PC-3 (cell line): ENCODE results near the gene NOP53. TPM values are rescaled to one million over a fixed set of nuclear protein-coding genes. Genes with fewer than 3 reads are reported as not detected.
"Not testable (repeated sequence)": the region's sequence is repeated elsewhere in the genome, so short reads cannot be mapped to it uniquely, and the experiment has no call there.

Experiments
- ATAC-seq: fragments of 200-7000 bp; cut with Tn5 transposase; 2 replicates; pipeline ENCODE4 v1.9.1; 2020; ENCODE audit warnings: mild to moderate bottlenecking, moderate library complexity
- BruUV-seq: library from RNA; stranded (reverse); fragments of 400-500 nt; replicated peaks from 2 replicates; lab custom pipeline; 2021; lab: Mats Ljungman, UMichigan
- CTCF ChIA-PET: fragments of 300-600 bp; sonication (Branson Sonifier 250); formaldehyde crosslinking; loops from one replicate; lab custom pipeline; 2022; ENCODE audit warnings: antibody characterized with exemption; lab: Charles Lee
- POLR2A ChIA-PET: fragments of 300-600 bp; sonication (Branson Sonifier 250); formaldehyde crosslinking; loops from one replicate; lab custom pipeline; 2022; ENCODE audit warnings: antibody characterized with exemption; ENCODE audit not compliant: unreplicated experiment; lab: Charles Lee
- DNase-seq: peaks from one replicate; pipeline ENCODE4 v3.0.0-alpha.2; 2015
- H2AFZ ChIP-seq: fragments of 300-600 bp; sonication (generic); 2 replicates; pipeline ENCODE4 v1.6.0; 2016; ENCODE audit warnings: antibody characterized with exemption, low read length
- H3F3A ChIP-seq: fragments of 300-600 bp; sonication (generic); one replicate; pipeline ENCODE4 v1.6.0; 2017; ENCODE audit warnings: antibody characterized with exemption, low read length, control low read depth, mild to moderate bottlenecking; ENCODE audit not compliant: unreplicated experiment
- H3K27ac ChIP-seq: fragments of 300-600 bp; sonication (generic); 2 replicates; pipeline ENCODE4 v1.5.1; 2016; ENCODE audit warnings: mild to moderate bottlenecking, low read length
- H3K27me3 ChIP-seq: fragments of 300-600 bp; sonication (generic); 2 replicates; pipeline ENCODE4 v1.6.1; 2016; ENCODE audit warnings: low read length, mixed read lengths
- H3K36me3 ChIP-seq: fragments of 300-600 bp; sonication (generic); 2 replicates; pipeline ENCODE4 v1.6.1; 2016; ENCODE audit warnings: low read depth, mixed run types, low read length, mixed read lengths
- H3K4me1 ChIP-seq: fragments of 300-600 bp; sonication (generic); 2 replicates; pipeline ENCODE4 v1.5.1; 2016; ENCODE audit warnings: low read length; ENCODE audit not compliant: insufficient read depth
- H3K4me2 ChIP-seq: fragments of 300-600 bp; sonication (generic); 2 replicates; pipeline ENCODE4 v1.6.0; 2016; ENCODE audit warnings: low read length
- H3K4me3 ChIP-seq: fragments of 300-600 bp; sonication (generic); 2 replicates; pipeline ENCODE4 v1.5.1; 2016; ENCODE audit warnings: mild to moderate bottlenecking, low read length, mixed read lengths
- H3K79me2 ChIP-seq: fragments of 300-600 bp; sonication (generic); 2 replicates; pipeline ENCODE4 v1.6.1; 2017; ENCODE audit warnings: low read length, mixed read lengths
- H3K9ac ChIP-seq: fragments of 300-600 bp; sonication (generic); 2 replicates; pipeline ENCODE4 v1.6.0; 2016; ENCODE audit warnings: mild to moderate bottlenecking, low read length
- H3K9me2 ChIP-seq: fragments of 300-600 bp; sonication (generic); replicated peaks from 2 replicates; pipeline ENCODE4 v1.6.1; 2016; ENCODE audit warnings: mixed run types, low read length, mixed read lengths
- H3K9me3 ChIP-seq: fragments of 300-600 bp; sonication (generic); 2 replicates; pipeline ENCODE4 v1.6.1; 2016; ENCODE audit warnings: low read length, mixed read lengths
- H4K20me1 ChIP-seq: fragments of 300-600 bp; sonication (generic); 2 replicates; pipeline ENCODE4 v1.6.1; 2016; ENCODE audit warnings: low read length, mixed read lengths
- EZH2 ChIP-seq: fragments of 300-600 bp; sonication (generic); IDR thresholded peaks from one replicate; pipeline ENCODE4 v1.6.1; 2017; ENCODE audit warnings: antibody characterized with exemption, mild to moderate bottlenecking, low read length; ENCODE audit not compliant: unreplicated experiment
- EZH2phosphoT487 ChIP-seq: fragments of 300-600 bp; sonication (generic); IDR thresholded peaks from 2 replicates; pipeline ENCODE4 v1.6.1; 2018; ENCODE audit warnings: mild to moderate bottlenecking, antibody characterized with exemption, low read length, borderline replicate concordance
- intact Hi-C: fragments of 100-400 bp; cut with micrococcal nuclease; formaldehyde crosslinking; loops from 2 replicates; pipeline ENCODE4 v1.9.0; 2023
- total RNA-seq: library from RNA; depleted of rRNA; stranded (reverse); fragments of >200 nt; gene quantifications from 2 replicates; pipeline ENCODE4 v1.2.3, GENCODE V29; 2014
- TF ChIP-seq, protein P1 (sequence below): fragments of 300-600 bp; sonication (generic); conservative IDR thresholded peaks from 2 replicates; pipeline ENCODE4 v1.5.1; 2017; ENCODE audit warnings: antibody characterized with exemption, low read depth, mild to moderate bottlenecking, low read length

Gene NOP53
- total RNA-seq, 1 experiment from 2014 or later, result 61.5 TPM

DNA sequence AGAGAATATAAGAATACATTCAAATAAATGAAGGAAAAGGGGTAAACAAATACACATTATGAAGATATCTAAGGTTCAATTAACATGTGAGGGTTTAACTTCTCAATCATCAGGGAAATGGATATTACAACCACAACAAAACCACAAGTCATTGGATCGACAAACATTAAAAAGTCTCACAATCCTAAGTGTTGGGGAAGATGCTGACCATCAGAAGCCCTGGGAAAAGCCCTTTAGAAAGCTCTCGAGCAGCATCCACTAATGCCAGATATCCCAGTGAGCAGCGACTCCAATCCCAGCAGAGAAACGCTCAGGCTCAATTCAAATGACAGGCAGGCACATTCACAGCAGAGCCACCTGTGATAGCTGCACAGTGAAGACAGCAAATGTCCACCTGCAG is 55.9 kb downstream of the NOP53 start:
- Histone ChIP-seq H3K36me3 (no peaks in the 10 kb centered on the region), H3K9me3 (no peaks in the 10 kb centered on the region), H4K20me1 (no peaks in the 10 kb centered on the region), H3K79me2 (no peaks in the 10 kb centered on the region), H2AFZ (no peak overlapping the region), H3K4me1 (no peaks in the 10 kb centered on the region), H3K9ac (no peak overlapping the region), H3K4me3 (no peak overlapping the region), H3K9me2 (no peaks in the 10 kb centered on the region), H3K4me2 (no peak overlapping the region), H3K27ac (no peak overlapping the region), H3K27me3 (no peaks in the 10 kb centered on the region), H3F3A (no peaks in the 10 kb centered on the region)
- no TSS peak for BruUV-seq
- CTCF ChIA-PET, result no interaction called here
- POLR2A ChIA-PET, result no interaction called here
- DNase-seq, result no peak
- no peak for ATAC-seq
- TF ChIP-seq EZH2 (no peak), EZH2phosphoT487 (no peak)
- TF ChIP-seq, protein P1, sequence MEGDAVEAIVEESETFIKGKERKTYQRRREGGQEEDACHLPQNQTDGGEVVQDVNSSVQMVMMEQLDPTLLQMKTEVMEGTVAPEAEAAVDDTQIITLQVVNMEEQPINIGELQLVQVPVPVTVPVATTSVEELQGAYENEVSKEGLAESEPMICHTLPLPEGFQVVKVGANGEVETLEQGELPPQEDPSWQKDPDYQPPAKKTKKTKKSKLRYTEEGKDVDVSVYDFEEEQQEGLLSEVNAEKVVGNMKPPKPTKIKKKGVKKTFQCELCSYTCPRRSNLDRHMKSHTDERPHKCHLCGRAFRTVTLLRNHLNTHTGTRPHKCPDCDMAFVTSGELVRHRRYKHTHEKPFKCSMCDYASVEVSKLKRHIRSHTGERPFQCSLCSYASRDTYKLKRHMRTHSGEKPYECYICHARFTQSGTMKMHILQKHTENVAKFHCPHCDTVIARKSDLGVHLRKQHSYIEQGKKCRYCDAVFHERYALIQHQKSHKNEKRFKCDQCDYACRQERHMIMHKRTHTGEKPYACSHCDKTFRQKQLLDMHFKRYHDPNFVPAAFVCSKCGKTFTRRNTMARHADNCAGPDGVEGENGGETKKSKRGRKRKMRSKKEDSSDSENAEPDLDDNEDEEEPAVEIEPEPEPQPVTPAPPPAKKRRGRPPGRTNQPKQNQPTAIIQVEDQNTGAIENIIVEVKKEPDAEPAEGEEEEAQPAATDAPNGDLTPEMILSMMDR, result no peak
- intact Hi-C loops, result no loop called here

DNA sequence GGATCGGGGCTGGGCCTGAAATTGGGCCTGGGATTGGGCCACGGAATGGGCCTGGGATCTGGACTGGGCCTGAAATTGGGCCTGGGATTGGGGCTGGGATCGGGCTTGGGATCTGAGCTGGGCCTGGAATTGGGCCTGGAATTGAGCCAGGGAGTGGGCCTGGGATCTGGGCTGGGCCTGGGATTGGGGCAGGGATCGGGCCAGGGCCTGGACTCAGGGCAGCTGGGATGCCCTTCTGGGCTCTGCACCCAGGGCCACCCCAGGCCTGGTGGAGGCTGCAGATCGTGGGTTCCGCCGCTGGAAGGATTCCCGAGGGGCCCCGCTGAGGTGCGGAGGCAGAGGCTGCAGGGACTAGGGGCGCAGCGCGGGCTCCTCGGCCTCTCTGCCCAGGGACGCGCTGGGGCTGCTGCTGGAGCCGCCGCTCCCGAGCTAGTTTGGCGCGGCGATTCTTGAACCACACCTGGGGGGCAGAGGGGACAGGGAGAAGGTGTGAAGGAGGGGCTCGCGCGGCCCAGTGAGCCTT is 57.2 kb downstream of the NOP53 start:
- TF ChIP-seq EZH2phosphoT487 (no peak), EZH2 (no peak)
- TF ChIP-seq, protein P1, result no peak
- H3K4me2 ChIP-seq, result no peak overlapping the region
- H4K20me1 ChIP-seq, result no peaks in the 10 kb centered on the region
- no peak overlapping the region for H3K4me3 ChIP-seq
- H3F3A ChIP-seq, result no peaks in the 10 kb centered on the region
- ATAC-seq (no peak), DNase-seq (no peak)
- CTCF ChIA-PET, result no interaction called here
- no peak overlapping the region for H3K9ac ChIP-seq
- no TSS peak for BruUV-seq
- H3K4me1 ChIP-seq, result no peaks in the 10 kb centered on the region
- no peak overlapping the region for H2AFZ ChIP-seq
- no peaks in the 10 kb centered on the region for H3K9me2 ChIP-seq
- POLR2A ChIA-PET, result no interaction called here
- H3K27me3 ChIP-seq, result no peaks in the 10 kb centered on the region
- intact Hi-C loops, result no loop called here
- H3K9me3 ChIP-seq, result no peaks in the 10 kb centered on the region
- H3K79me2 ChIP-seq, result no peaks in the 10 kb centered on the region
- no peak overlapping the region for H3K27ac ChIP-seq
- no peaks in the 10 kb centered on the region for H3K36me3 ChIP-seq

DNA sequence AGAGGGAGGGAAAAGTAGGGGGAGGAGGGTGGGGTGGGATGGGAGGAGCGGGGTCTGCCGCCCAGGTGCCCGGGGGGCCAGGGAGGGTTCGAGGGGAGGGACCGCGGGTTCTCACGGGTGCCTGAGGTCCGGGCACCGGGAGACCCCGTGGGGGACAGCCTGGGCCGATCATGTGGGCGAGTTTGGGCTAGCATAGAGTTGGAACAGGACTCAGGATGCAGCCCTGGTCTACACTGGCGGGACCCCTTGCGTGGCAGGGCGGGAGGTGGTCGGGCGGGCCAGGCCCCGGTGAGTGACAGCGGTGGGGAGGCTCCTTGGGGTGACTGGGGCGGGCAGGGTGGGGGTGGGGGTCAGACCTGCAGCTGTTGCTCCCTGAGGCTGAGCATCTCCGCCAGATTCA is 57.8 kb downstream of the NOP53 start:
- H3K4me2 ChIP-seq, H3K79me2 ChIP-seq, H3F3A ChIP-seq, H3K27me3 ChIP-seq, intact Hi-C loops, DNase-seq, H3K9me2 ChIP-seq, H2AFZ ChIP-seq, H3K4me3 ChIP-seq, H3K9me3 ChIP-seq, ATAC-seq, BruUV-seq, H3K36me3 ChIP-seq, H4K20me1 ChIP-seq, POLR2A ChIA-PET, H3K27ac ChIP-seq, H3K9ac ChIP-seq, CTCF ChIA-PET, H3K4me1 ChIP-seq: not testable (repeated sequence)

DNA sequence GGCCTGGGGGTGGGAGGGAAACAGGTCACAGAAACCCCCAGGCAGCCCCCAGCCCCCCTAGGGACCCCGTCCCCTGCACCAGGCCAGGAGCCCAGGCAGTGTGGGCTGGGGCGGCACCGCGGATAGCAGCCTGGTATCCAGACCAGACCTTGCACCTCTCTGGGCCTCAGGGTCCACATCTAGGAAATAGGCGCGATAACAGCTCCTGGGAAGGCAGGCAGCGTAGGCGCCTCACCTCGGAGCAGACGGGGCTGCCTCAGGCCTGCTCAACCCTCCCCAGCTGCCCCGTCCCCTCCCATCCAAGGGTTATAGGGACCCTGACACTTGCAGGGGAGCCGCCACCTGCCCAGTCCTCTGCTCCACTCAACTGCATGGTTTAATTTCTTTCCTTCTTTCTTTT is 58.3 kb downstream of the NOP53 start:
- H3K27me3 ChIP-seq, H3K9me3 ChIP-seq, CTCF ChIA-PET, H3K4me2 ChIP-seq, intact Hi-C loops, DNase-seq, H4K20me1 ChIP-seq, H3K9me2 ChIP-seq, H3K4me3 ChIP-seq, H3K36me3 ChIP-seq, ATAC-seq, H3K9ac ChIP-seq, BruUV-seq, H3F3A ChIP-seq, H3K27ac ChIP-seq, POLR2A ChIA-PET, H3K4me1 ChIP-seq, H2AFZ ChIP-seq, H3K79me2 ChIP-seq: not testable (repeated sequence)

DNA sequence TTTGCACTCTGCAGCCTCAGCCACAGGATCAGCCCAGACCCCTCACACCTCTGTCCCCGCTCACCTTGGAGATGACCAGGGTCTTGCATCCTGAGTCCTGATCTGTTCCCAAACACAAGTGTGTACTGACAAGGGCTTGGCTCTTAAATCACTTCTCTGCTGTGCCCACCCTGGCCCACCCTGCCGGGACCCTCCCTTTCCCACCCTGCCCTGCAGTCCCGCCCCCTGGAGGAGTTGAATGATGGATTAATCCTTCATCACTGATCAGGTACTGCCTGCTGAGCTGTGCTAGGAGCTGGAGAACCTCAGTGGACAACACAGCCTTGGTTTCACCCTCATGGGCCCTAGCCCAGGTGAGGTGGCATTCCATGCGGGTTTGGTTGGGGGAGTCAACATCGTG is 59.1 kb downstream of the NOP53 start, which contains the start of gene TPRX1:
Gene TPRX1 (minus strand): TSS at position 101 of the 400 bp plus-strand sequence. CDS start 12 bp downstream, at position 89.
- H3K9ac ChIP-seq, H3K36me3 ChIP-seq, H3K4me2 ChIP-seq, H3K27ac ChIP-seq, H2AFZ ChIP-seq, DNase-seq, H4K20me1 ChIP-seq, CTCF ChIA-PET, H3K9me2 ChIP-seq, POLR2A ChIA-PET, H3K27me3 ChIP-seq, H3K79me2 ChIP-seq, BruUV-seq, H3K9me3 ChIP-seq, H3K4me1 ChIP-seq, H3F3A ChIP-seq, ATAC-seq, intact Hi-C loops, H3K4me3 ChIP-seq: not testable (repeated sequence)
